Measurements from ENCODE around the gene BEND5.

DNA sequence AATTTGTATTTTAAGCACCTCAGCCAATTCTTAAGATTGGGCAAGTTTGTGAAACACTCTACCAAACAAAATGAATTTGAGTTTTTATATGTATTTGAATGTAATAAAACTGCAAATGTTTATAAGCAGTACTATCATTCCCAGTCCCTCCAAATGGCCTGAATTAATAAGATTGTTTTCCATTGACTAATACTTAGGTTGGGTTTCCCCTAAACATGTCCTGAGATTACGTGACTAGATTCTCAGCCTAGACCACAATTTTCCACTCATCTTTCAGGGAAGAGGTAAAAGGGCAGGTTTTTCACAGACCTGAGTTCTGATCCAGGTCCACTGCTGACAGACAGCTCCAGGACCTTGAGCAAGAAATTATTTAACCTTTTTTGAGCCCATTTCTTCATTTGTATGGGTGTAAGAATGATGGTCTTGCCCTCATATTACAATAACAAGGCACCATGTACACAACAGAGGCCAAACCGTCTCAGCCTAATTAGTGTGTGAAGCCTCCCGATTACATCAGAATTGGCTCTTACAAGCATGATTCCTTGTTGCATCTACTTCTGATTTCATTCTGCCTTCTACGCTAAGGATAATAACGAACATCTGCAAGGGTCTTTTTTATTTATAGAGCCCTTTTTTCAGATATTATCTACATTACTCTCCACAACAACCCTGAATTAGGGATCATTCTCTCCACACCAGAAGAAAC, 51.2 kb downstream of the BEND5 start:
- TF ChIP-seq, protein P1, sequence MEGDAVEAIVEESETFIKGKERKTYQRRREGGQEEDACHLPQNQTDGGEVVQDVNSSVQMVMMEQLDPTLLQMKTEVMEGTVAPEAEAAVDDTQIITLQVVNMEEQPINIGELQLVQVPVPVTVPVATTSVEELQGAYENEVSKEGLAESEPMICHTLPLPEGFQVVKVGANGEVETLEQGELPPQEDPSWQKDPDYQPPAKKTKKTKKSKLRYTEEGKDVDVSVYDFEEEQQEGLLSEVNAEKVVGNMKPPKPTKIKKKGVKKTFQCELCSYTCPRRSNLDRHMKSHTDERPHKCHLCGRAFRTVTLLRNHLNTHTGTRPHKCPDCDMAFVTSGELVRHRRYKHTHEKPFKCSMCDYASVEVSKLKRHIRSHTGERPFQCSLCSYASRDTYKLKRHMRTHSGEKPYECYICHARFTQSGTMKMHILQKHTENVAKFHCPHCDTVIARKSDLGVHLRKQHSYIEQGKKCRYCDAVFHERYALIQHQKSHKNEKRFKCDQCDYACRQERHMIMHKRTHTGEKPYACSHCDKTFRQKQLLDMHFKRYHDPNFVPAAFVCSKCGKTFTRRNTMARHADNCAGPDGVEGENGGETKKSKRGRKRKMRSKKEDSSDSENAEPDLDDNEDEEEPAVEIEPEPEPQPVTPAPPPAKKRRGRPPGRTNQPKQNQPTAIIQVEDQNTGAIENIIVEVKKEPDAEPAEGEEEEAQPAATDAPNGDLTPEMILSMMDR (conservative IDR thresholded peaks at IDR 0.05; ENCODE audit: low read depth, low read length) = no peak
- TF ChIP-seq RFX5 (IDR thresholded peaks at IDR 0.05; ENCODE audit: low read depth, low read length) = no peak
- TF ChIP-seq FOS (IDR thresholded peaks at IDR 0.05; ENCODE audit: low read depth, low read length) = no peak
- TF ChIP-seq CHD1 (IDR thresholded peaks at IDR 0.05; ENCODE audit: low read depth, low read length) = no peak
- TF ChIP-seq POLR2A (IDR thresholded peaks at IDR 0.05; ENCODE audit: low read depth, low read length) = no peak
- no peak for TF ChIP-seq CEBPB (IDR thresholded peaks at IDR 0.05; ENCODE audit: low read depth, low read length)
- TF ChIP-seq MAFK (IDR thresholded peaks at IDR 0.05; ENCODE audit: low read depth, low read length) = no peak
- no peak for TF ChIP-seq BHLHE40 (IDR thresholded peaks at IDR 0.05; ENCODE audit: low read depth, low read length)
